GM18526 (cell line): ENCODE measurements around the gene OSBPL5.

Experiments
- POLR2A ChIP-seq: IDR thresholded peaks from 3 replicates; pipeline ENCODE4 v1.6.1; 2011; ENCODE audit not compliant: insufficient read length; ENCODE audit errors: extremely low read depth

The OSBPL5 gene

GRCh38 chr11:3189886-3190583, 24.9 kb upstream of the OSBPL5 start:
- TF ChIP-seq POLR2A: no peak

DNA sequence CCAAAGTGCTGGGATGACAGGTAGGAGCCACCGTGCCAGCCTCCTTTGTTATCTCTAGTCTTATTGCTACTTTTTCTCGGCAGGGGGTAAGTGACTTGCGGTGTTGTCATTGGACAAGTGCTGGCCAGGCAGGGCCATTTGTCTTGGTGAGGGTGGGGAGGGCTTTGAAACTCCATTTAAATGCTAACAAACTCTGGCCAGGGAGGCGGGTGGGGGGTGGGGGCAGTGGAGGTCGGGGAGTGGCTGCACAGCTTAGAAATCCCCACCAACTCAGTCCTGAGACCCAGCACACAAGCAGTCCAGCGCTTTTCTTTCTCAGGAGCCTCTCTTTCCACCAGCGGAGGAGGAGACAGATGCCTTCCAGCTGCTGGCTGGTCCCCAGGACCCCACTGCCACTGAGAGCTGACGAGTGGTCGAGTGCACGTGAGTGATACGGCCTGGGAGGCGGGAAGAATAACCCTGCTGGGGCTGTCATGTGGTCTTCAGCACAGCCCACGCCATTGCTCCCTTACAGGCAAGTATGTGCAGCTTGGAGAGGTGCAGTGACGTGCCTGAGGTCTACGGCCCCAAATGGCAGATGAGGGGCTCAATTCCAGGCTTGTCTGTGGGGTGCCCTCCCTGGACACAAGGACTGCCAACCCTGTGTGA, 24.2 kb upstream of the OSBPL5 start:
- no peak for TF ChIP-seq POLR2A

DNA sequence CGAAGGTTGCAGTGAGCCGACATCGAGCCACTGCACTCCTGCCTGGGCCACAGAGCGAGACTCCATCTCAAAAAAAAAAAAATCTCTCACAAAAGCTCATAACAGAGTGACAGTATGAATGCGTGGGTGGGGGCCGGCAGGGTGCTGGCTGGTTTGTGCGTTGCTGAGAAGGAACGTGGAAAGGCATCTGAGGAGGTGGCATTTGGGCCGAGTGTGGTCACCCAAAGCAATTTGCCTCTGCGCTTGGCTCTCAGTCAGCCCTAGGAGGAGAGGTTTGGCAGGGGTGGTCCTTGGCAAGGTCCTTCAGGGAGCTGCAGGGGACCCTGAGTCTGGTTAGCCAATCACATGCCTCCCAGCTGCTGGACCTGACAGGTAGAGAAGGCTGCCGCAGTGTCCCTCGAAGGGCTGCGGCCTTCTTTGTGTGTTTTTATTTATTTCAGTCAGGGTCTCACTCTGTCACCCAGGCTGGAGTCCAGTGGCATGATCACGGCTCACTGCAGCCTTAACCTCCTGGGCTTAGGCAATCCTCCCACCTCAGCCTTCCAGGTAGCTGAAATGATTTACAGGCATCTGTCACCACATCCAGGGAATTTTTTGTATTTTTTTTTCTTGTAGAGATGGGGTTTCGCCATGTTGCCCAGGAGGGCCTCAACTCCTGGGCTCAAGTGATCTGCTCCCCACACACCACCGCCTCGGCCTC, 23.5 kb upstream of the OSBPL5 start:
- no peak for TF ChIP-seq POLR2A

DNA sequence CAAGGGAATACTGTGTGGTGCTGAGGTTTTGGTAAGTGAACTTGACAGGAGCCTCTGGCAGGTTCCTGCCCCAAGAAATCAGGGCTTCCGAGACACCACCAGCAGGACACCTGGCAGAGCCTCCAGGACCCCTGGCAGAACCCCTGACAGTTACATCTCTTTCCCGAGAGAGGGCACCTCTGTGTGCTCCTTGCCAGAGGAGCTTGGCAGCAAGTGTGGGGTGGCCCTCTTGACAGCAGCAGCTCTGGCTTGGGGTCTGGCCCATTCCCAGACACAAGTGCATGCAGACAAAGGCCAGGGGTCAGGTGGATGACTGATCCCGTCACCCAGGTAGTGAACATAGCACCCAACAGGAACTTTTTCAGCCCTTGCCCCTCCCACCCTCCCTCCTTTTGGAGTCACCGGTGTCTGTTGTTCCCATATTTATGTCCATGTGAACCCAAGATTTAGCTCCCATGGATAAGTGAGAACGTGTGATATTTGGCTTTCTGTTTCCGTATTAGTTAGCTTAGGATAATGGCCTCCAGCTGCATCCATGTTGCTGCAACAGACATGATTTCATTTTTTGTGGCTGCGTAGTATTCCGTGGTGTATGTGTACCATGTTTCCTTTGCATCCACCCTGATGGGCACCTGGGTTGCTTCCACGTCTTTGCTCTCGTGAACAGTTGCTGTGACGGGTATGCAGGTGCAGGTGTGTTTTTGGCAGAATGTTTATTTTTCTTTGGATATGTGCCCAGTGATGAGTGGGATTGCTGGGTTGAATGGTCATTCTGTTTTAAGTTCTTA, 21.2 kb upstream of the OSBPL5 start:
- TF ChIP-seq POLR2A: no peak

- no peak for TF ChIP-seq POLR2A
Measured at GRCh38 chr11:3184732-3185347, 19.7 kb upstream of the OSBPL5 start.

- no peak for TF ChIP-seq POLR2A
Measured at GRCh38 chr11:3183523-3183922, 18.4 kb upstream of the OSBPL5 start.

GRCh38 chr11:3182462-3182852, 17.3 kb upstream of the OSBPL5 start:
- TF ChIP-seq POLR2A: no peak

DNA sequence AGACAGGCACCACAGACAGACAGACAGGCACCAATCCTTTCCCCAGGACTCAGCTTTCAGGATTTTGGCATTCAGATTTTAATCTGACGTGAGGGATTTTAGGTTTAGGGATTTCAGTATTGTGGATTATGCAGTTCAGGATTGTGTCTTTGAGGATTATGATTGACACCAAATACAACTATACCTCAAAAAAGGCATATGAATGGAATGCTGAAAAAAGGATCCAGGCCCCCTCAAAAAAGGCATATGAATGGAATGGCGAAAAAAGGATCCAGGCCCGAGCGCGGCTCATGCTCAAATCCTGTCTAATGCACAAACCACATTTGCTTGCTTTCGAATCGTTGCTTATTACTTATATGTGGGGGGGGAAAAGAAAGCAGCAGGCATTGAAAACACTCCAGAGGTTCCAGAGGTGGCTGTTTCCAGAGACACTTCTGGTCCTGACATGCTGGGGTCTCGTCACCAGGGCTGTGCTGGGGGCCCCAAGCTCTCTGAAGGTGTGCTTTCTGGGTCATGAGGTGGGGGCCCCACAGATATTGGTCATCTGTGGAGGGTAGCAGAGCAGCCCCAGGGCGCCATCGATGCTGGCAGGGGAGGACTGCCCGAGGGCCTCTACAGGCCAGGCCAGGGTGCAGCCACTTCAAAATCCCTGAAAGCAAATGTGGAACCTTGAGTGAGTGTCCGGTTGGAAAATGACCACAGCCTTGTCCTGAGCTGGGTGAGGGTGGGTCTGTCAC, 16.8 kb upstream of the OSBPL5 start:
- no peak for TF ChIP-seq POLR2A

- TF ChIP-seq POLR2A: no peak
Measured at GRCh38 chr11:3180869-3181268, 15.8 kb upstream of the OSBPL5 start.

DNA sequence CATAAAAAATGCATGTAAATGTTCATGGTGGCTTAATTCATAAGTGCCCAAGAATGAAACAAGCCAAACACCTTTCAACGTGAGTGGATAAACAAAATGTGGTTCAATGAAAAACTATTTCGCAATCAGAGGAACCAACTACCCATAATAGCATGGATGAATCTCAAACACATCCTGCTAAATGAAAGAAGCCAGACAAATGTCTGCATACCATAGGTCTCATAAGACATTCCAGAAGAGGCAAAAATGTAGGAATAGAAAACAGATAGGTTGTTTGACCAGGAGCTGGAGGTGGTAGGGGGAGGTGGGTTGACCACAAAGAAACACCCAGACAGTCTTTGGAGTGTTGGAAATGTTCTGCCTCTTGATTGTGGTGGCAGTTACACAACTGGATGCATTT, 13.2 kb upstream of the OSBPL5 start:
- no peak for TF ChIP-seq POLR2A

DNA sequence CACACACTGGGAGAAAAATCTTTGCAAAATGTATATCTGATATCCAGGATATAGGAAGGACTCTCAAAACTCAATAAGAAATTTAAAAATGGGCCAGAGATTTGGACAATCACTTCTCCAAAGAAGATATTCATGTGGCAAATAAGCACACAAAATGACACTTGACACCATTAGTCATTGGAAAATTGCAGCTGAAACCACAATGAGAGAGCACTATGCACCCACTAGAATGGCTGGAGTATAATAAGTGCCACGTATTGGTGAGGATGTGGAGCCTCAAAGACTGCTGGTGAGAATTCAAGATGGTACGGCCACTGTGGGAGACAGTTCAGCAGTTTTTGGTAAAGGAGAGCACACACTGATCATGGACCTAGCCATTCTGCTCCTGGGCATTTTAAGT, 12.8 kb upstream of the OSBPL5 start:
- no peak for TF ChIP-seq POLR2A

DNA sequence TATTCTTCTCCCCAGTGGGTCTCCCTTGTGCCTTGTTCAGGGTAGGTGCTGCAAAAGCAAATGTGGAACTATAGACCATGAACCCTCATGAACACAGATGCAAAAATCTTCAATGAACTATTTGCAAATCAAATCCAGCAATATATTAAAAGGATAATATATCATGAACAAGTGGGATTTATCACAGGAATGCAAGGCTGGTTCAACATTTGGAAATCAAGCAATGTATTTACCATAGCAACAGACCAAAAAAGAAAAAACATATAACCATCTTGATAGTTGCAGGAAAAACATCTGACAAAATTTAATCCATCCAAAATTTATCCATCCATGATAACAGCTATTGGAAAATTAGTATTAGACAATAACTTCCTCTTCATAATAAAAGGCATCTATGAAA, 11.4 kb upstream of the OSBPL5 start:
- TF ChIP-seq POLR2A: no peak

DNA sequence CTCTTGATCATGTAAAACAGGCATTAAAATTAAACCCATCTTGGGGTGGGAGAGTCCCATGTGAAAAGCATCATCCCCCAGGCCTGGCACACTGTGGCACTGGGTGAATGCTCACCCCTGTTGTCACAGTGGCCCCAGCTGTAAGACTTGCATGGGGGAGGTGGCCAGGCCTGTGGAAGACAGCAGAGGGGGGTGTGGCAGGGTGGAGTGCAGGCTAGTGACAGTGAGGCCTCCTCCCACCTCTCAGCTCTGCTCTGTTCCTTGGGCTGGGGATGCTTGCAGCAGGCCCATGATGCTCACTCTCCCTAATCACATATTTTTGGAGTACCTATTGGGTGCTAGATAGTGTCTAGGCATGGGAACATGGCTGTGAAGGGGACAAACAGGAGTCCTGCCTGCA, 10.1 kb upstream of the OSBPL5 start:
- no peak for TF ChIP-seq POLR2A

GRCh38 chr11:3174387-3174786, 9.3 kb upstream of the OSBPL5 start:
- no peak for TF ChIP-seq POLR2A
